GM12878 (cell line): ENCODE data around the gene NTM.

Source experiments
- IKZF1 ChIP-seq: fragments of 450-650 bp; conservative IDR thresholded peaks from 2 replicates; pipeline ENCODE4 v1.6.1; 2017; ENCODE audit warnings: antibody characterized with exemption, mild to moderate bottlenecking
- MEF2A ChIP-seq: IDR thresholded peaks from 2 replicates; pipeline ENCODE4 v1.6.1; 2011; ENCODE audit warnings: low read depth, mild to moderate bottlenecking, low read length, moderate library complexity; ENCODE audit not compliant: insufficient read depth
- POLR2AphosphoS5 ChIP-seq: IDR thresholded peaks from 2 replicates; pipeline ENCODE4 v1.6.1; 2011; ENCODE audit warnings: mild to moderate bottlenecking, low read length, inconsistent platforms
- TF ChIP-seq, protein P1 (sequence below), 3 experiments: IDR thresholded peaks in 2 of 3; conservative IDR thresholded peaks in 1 of 3; 2 replicates each; pipeline ENCODE4 v1.5.1; 2011; ENCODE audit warnings: low read depth in 3 of 3, low read length in 3 of 3, mild to moderate bottlenecking in 3 of 3, control low read depth in 2 of 3, moderate library complexity in 2 of 3, inconsistent platforms in 1 of 3, mixed read lengths in 1 of 3; ENCODE audit not compliant: control insufficient read depth in 2 of 3, insufficient read depth in 1 of 3; ENCODE audit errors: extremely low read depth in 1 of 3

DNA sequence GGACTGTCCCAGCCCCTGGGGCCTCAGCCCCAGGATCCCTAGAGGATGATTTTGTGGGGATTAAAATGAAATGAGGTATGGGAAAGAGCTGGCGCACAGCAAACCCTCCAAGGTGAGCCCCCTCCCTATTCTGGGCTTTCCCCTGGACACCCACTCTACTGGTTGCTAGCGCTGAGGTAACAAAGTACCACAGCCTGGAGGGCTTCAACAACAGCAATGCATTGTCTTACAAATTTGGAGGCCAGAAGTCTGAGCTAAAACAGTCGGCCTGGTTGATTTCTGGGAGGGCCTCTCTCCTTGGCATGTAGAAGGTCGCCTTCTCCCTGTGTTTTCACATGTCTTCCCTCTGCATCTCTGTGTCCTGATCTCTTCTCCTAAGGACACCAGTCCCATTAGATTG is 913.6 kb downstream of the NTM start:
- no peak for TF ChIP-seq POLR2AphosphoS5
- TF ChIP-seq MEF2A = no peak
- TF ChIP-seq IKZF1 = no peak
- TF ChIP-seq, protein P1, sequence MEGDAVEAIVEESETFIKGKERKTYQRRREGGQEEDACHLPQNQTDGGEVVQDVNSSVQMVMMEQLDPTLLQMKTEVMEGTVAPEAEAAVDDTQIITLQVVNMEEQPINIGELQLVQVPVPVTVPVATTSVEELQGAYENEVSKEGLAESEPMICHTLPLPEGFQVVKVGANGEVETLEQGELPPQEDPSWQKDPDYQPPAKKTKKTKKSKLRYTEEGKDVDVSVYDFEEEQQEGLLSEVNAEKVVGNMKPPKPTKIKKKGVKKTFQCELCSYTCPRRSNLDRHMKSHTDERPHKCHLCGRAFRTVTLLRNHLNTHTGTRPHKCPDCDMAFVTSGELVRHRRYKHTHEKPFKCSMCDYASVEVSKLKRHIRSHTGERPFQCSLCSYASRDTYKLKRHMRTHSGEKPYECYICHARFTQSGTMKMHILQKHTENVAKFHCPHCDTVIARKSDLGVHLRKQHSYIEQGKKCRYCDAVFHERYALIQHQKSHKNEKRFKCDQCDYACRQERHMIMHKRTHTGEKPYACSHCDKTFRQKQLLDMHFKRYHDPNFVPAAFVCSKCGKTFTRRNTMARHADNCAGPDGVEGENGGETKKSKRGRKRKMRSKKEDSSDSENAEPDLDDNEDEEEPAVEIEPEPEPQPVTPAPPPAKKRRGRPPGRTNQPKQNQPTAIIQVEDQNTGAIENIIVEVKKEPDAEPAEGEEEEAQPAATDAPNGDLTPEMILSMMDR (IDR thresholded peaks at IDR 0.05 in 2 of 3, conservative IDR thresholded peaks at IDR 0.05 in 1 of 3; ENCODE audit: control insufficient read depth in 2 of 3, extremely low read depth in 1 of 3, insufficient read depth in 1 of 3, low read depth in 3 of 3, low read length in 3 of 3) = no peak
